Type B pancreatic cell (in vitro differentiated cells): ENCODE results near the gene NAPG. TPM values are rescaled to one million over a fixed set of nuclear protein-coding genes. Genes with fewer than 3 reads are reported as not detected.
"Not testable (repeated sequence)": the region's sequence is repeated elsewhere in the genome, so short reads cannot be mapped to it uniquely, and the experiment has no call there.

ENCODE experiments used
- DNase-seq: peaks from one replicate; pipeline ENCODE4 v3.0.0; 2021; ENCODE audit warnings: mixed read lengths; ENCODE audit not compliant: unreplicated experiment; ENCODE audit errors: extremely low spot score
- H3K27ac Mint-ChIP-seq: 2 replicates; pipeline ENCODE4 v1.8.0; 2021; ENCODE audit warnings: mild to moderate bottlenecking, mixed read lengths
- H3K27me3 Mint-ChIP-seq: 2 replicates; pipeline ENCODE4 v1.8.0; 2021; ENCODE audit warnings: mixed read lengths
- H3K36me3 Mint-ChIP-seq: 2 replicates; pipeline ENCODE4 v1.8.0; 2021; ENCODE audit warnings: mixed read lengths
- H3K4me1 Mint-ChIP-seq: one replicate; pipeline ENCODE4 v1.8.0; 2021; ENCODE audit warnings: mixed read lengths; ENCODE audit not compliant: unreplicated experiment
- H3K4me3 Mint-ChIP-seq: 2 replicates; pipeline ENCODE4 v1.8.0; 2021; ENCODE audit warnings: mild to moderate bottlenecking, mixed read lengths
- H3K9me3 Mint-ChIP-seq: 2 replicates; pipeline ENCODE4 v1.8.0; 2021; ENCODE audit warnings: mixed read lengths
- CTCF ChIP-seq: fragments of 200-600 bp; sonication (generic); conservative IDR thresholded peaks from 2 replicates; pipeline ENCODE4 v1.5.0; 2021; ENCODE audit warnings: antibody characterized with exemption, mild to moderate bottlenecking
- total RNA-seq: library from RNA; stranded (reverse); gene quantifications from 2 replicates; pipeline ENCODE4 v1.2.1, GENCODE V29; 2021; ENCODE audit warnings: low replicate concordance

The NAPG gene
- total RNA-seq, 1 donor from 2014 or later = 22.7 TPM

- Mint-ChIP-seq H3K4me3 (no peak overlapping the region), H3K27ac (no peak overlapping the region), H3K36me3 (no peaks in the 10 kb centered on the region), H3K27me3 (no peaks in the 10 kb centered on the region), H3K9me3 (no peaks in the 10 kb centered on the region), H3K4me1 (peaks cover 19% of the 10 kb centered on the region)
- DNase-seq = no peak
- TF ChIP-seq CTCF = no peak
Observed at GRCh38 chr18:10566390-10566789, 40.6 kb downstream of the NAPG start.

GRCh38 chr18:10569941-10570340, 44.1 kb downstream of the NAPG start:
- not testable (repeated sequence) for DNase-seq, H3K4me1 Mint-ChIP-seq, H3K27me3 Mint-ChIP-seq, H3K36me3 Mint-ChIP-seq, H3K27ac Mint-ChIP-seq, H3K4me3 Mint-ChIP-seq, H3K9me3 Mint-ChIP-seq

GRCh38 chr18:10570622-10571021, 44.8 kb downstream of the NAPG start:
- no peak for DNase-seq
- H3K27ac Mint-ChIP-seq = no peak overlapping the region
- no peaks in the 10 kb centered on the region for H3K27me3 Mint-ChIP-seq
- no peaks in the 10 kb centered on the region for H3K36me3 Mint-ChIP-seq
- no peak overlapping the region for H3K4me3 Mint-ChIP-seq
- H3K9me3 Mint-ChIP-seq = no peaks in the 10 kb centered on the region
- peaks cover 6% of the 10 kb centered on the region for H3K4me1 Mint-ChIP-seq
- TF ChIP-seq CTCF = no peak

GRCh38 chr18:10571537-10571936, 45.7 kb downstream of the NAPG start:
- Mint-ChIP-seq H3K36me3 (no peaks in the 10 kb centered on the region), H3K4me3 (no peak overlapping the region), H3K27ac (no peak overlapping the region), H3K4me1 (no peaks in the 10 kb centered on the region), H3K27me3 (no peaks in the 10 kb centered on the region), H3K9me3 (no peaks in the 10 kb centered on the region)
- no peak for TF ChIP-seq CTCF
- no peak for DNase-seq

- not testable (repeated sequence) for H3K4me1 Mint-ChIP-seq, H3K4me3 Mint-ChIP-seq, H3K27me3 Mint-ChIP-seq, H3K9me3 Mint-ChIP-seq, H3K36me3 Mint-ChIP-seq, DNase-seq, H3K27ac Mint-ChIP-seq
Observed at GRCh38 chr18:10573261-10573660, 47.4 kb downstream of the NAPG start.

GRCh38 chr18:10574412-10574811, 48.6 kb downstream of the NAPG start:
- not testable (repeated sequence) for H3K9me3 Mint-ChIP-seq, H3K36me3 Mint-ChIP-seq, H3K27ac Mint-ChIP-seq, DNase-seq, H3K4me1 Mint-ChIP-seq, H3K4me3 Mint-ChIP-seq, H3K27me3 Mint-ChIP-seq

GRCh38 chr18:10577842-10578572, 52.2 kb downstream of the NAPG start:
- not testable (repeated sequence) for DNase-seq

GRCh38 chr18:10578573-10578899, 52.7 kb downstream of the NAPG start:
- not testable (repeated sequence) for H3K27ac Mint-ChIP-seq

More at GRCh38 chr18:10577842-10578572, 52.2 kb downstream of the NAPG start:
- not testable (repeated sequence) for H3K4me1 Mint-ChIP-seq, H3K9me3 Mint-ChIP-seq, H3K27me3 Mint-ChIP-seq, H3K27ac Mint-ChIP-seq, H3K4me3 Mint-ChIP-seq, H3K36me3 Mint-ChIP-seq

More at GRCh38 chr18:10578573-10578899, 52.7 kb downstream of the NAPG start:
- not testable (repeated sequence) for H3K27me3 Mint-ChIP-seq, H3K4me1 Mint-ChIP-seq, H3K36me3 Mint-ChIP-seq, DNase-seq, H3K9me3 Mint-ChIP-seq, H3K4me3 Mint-ChIP-seq
